ENCODE data around the gene FBXO28.

FBXO28 gene

DNA sequence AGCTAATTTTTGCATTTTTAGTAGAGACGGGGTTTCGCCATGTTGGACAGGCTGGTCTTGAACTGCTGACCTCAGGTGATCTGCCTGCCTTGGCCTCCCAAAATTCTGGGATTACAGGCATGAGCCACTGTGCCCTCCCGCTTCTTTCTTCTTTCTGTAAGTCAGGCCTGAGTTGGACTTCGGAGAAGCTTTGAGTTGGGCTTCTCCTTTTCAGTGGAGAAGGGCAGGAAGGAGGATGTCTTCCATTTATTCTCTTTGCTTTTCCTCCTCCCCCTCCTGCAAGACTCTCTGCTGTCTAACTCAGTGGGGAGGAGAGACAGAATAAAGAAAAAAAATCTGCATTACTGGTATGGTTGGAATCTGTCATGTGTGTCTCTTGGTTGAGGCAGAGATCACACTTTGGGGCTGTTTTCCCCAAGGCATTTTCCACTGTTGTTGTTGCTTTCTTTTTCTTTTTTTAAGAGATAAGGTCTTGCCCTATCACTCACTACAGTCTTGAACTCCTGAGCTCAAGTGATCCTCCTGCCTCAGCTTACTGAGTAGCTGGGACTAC is 55.9 kb downstream of the FBXO28 start:
- no peak for ATAC-seq
- TF ChIP-seq CREB5 (CRISPR knock-in tag; IDR thresholded peaks at IDR 0.05; ENCODE audit: low read depth), result no peak
- TF ChIP-seq TOX (CRISPR knock-in tag; IDR thresholded peaks at IDR 0.05; ENCODE audit: borderline replicate concordance), result no peak
- TF ChIP-seq ESRRG (CRISPR knock-in tag; IDR thresholded peaks at IDR 0.05), result no peak
- no peak for TF ChIP-seq TCF4 (CRISPR knock-in tag; IDR thresholded peaks at IDR 0.05; ENCODE audit: borderline replicate concordance)
- TF ChIP-seq ZFP30 (CRISPR knock-in tag; IDR thresholded peaks at IDR 0.05), result no peak
- TF ChIP-seq PPARA (CRISPR knock-in tag; IDR thresholded peaks at IDR 0.05; ENCODE audit: borderline replicate concordance), result no peak
- no peak for TF ChIP-seq ZNF565 (CRISPR knock-in tag; conservative IDR thresholded peaks at IDR 0.05; ENCODE audit: low read depth)
- TF ChIP-seq, protein P1, sequence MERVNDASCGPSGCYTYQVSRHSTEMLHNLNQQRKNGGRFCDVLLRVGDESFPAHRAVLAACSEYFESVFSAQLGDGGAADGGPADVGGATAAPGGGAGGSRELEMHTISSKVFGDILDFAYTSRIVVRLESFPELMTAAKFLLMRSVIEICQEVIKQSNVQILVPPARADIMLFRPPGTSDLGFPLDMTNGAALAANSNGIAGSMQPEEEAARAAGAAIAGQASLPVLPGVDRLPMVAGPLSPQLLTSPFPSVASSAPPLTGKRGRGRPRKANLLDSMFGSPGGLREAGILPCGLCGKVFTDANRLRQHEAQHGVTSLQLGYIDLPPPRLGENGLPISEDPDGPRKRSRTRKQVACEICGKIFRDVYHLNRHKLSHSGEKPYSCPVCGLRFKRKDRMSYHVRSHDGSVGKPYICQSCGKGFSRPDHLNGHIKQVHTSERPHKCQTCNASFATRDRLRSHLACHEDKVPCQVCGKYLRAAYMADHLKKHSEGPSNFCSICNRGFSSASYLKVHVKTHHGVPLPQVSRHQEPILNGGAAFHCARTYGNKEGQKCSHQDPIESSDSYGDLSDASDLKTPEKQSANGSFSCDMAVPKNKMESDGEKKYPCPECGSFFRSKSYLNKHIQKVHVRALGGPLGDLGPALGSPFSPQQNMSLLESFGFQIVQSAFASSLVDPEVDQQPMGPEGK (CRISPR knock-in tag; IDR thresholded peaks at IDR 0.05; ENCODE audit: borderline replicate concordance), result no peak
- TF ChIP-seq RARB (CRISPR knock-in tag; IDR thresholded peaks at IDR 0.05), result no peak
- TF ChIP-seq CSDC2 (CRISPR knock-in tag; IDR thresholded peaks at IDR 0.05), result no peak
- TF ChIP-seq, protein P2, sequence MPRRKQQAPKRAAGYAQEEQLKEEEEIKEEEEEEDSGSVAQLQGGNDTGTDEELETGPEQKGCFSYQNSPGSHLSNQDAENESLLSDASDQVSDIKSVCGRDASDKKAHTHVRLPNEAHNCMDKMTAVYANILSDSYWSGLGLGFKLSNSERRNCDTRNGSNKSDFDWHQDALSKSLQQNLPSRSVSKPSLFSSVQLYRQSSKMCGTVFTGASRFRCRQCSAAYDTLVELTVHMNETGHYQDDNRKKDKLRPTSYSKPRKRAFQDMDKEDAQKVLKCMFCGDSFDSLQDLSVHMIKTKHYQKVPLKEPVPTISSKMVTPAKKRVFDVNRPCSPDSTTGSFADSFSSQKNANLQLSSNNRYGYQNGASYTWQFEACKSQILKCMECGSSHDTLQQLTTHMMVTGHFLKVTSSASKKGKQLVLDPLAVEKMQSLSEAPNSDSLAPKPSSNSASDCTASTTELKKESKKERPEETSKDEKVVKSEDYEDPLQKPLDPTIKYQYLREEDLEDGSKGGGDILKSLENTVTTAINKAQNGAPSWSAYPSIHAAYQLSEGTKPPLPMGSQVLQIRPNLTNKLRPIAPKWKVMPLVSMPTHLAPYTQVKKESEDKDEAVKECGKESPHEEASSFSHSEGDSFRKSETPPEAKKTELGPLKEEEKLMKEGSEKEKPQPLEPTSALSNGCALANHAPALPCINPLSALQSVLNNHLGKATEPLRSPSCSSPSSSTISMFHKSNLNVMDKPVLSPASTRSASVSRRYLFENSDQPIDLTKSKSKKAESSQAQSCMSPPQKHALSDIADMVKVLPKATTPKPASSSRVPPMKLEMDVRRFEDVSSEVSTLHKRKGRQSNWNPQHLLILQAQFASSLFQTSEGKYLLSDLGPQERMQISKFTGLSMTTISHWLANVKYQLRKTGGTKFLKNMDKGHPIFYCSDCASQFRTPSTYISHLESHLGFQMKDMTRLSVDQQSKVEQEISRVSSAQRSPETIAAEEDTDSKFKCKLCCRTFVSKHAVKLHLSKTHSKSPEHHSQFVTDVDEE (CRISPR knock-in tag; IDR thresholded peaks at IDR 0.05), result no peak
- no peak for TF ChIP-seq ISL1 (CRISPR knock-in tag; IDR thresholded peaks at IDR 0.05)
- TF ChIP-seq, protein P3, sequence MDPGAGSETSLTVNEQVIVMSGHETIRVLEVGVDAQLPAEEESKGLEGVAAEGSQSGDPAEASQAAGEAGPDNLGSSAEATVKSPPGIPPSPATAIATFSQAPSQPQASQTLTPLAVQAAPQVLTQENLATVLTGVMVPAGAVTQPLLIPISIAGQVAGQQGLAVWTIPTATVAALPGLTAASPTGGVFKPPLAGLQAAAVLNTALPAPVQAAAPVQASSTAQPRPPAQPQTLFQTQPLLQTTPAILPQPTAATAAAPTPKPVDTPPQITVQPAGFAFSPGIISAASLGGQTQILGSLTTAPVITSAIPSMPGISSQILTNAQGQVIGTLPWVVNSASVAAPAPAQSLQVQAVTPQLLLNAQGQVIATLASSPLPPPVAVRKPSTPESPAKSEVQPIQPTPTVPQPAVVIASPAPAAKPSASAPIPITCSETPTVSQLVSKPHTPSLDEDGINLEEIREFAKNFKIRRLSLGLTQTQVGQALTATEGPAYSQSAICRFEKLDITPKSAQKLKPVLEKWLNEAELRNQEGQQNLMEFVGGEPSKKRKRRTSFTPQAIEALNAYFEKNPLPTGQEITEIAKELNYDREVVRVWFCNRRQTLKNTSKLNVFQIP (CRISPR knock-in tag; IDR thresholded peaks at IDR 0.05; ENCODE audit: borderline replicate concordance, low read depth), result no peak
- no peak for TF ChIP-seq SNAI2 (CRISPR knock-in tag; IDR thresholded peaks at IDR 0.05)
- TF ChIP-seq, protein P4, sequence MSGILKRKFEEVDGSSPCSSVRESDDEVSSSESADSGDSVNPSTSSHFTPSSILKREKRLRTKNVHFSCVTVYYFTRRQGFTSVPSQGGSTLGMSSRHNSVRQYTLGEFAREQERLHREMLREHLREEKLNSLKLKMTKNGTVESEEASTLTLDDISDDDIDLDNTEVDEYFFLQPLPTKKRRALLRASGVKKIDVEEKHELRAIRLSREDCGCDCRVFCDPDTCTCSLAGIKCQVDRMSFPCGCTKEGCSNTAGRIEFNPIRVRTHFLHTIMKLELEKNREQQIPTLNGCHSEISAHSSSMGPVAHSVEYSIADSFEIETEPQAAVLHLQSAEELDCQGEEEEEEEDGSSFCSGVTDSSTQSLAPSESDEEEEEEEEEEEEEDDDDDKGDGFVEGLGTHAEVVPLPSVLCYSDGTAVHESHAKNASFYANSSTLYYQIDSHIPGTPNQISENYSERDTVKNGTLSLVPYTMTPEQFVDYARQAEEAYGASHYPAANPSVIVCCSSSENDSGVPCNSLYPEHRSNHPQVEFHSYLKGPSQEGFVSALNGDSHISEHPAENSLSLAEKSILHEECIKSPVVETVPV (CRISPR knock-in tag; IDR thresholded peaks at IDR 0.05), result no peak
- TF ChIP-seq ZNF70 (CRISPR knock-in tag; IDR thresholded peaks at IDR 0.05), result no peak

- no peak for TF ChIP-seq GLIS3 (CRISPR knock-in tag; IDR thresholded peaks at IDR 0.05)
- TF ChIP-seq SNAI2 (CRISPR knock-in tag; IDR thresholded peaks at IDR 0.05), result no peak
- TF ChIP-seq ARNTL (CRISPR knock-in tag; IDR thresholded peaks at IDR 0.05; ENCODE audit: borderline replicate concordance, low read depth), result no peak
- TF ChIP-seq RARB (CRISPR knock-in tag; IDR thresholded peaks at IDR 0.05), result no peak
- TF ChIP-seq CSDC2 (CRISPR knock-in tag; IDR thresholded peaks at IDR 0.05), result no peak
- TF ChIP-seq ISL1 (CRISPR knock-in tag; IDR thresholded peaks at IDR 0.05), result no peak
- TF ChIP-seq TOX (CRISPR knock-in tag; IDR thresholded peaks at IDR 0.05; ENCODE audit: borderline replicate concordance), result no peak
- no peak for TF ChIP-seq ZNF70 (CRISPR knock-in tag; IDR thresholded peaks at IDR 0.05)
- TF ChIP-seq ESRRG (CRISPR knock-in tag; IDR thresholded peaks at IDR 0.05), result no peak
- no peak for TF ChIP-seq OSR1 (CRISPR knock-in tag; IDR thresholded peaks at IDR 0.05)
- no peak for ATAC-seq
These were observed 56.4 kb downstream of the FBXO28 start for GRCh38 chr1:224170343-224170742.

DNA sequence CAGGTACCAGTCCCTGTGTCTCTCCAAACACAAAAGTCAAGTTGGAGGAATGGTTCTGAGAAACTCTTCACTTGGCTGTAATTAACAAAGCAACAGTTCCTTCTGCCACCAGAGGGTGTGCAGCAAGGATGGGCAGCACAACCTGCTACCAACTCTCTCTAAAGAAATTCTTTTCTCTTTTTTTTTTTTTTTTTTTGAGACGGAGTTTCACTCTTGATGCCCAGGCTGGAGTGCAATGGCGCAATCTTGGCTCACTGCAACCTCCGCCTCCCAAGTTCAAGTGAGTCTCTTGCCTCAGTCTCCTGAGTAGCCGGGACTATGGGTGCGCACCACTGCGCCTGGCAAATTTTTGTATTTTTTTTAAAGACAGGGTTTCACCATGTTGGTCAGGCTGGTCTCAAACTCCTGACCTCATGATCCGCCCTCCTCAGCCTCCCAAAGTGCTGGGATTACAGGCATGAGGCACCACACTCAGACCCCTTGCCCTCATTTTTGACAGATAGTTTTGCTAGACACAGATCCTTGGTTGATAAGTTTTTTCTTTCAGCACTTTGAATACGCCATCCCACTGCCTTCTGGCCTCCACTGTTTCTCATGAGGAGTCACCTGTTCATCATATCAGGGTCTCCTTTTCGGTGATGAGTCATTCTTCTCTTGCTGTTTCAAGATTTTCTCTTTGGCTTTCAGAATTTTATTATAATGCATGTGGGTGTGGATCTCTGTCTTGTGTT is 57.0 kb downstream of the FBXO28 start:
- ATAC-seq, result peak; percentile 40; the same call in 2 of the 3 replicates
- no peak for TF ChIP-seq ZNF70 (CRISPR knock-in tag; IDR thresholded peaks at IDR 0.05)
- no peak for TF ChIP-seq GLIS3 (CRISPR knock-in tag; IDR thresholded peaks at IDR 0.05)
- no peak for TF ChIP-seq TCF4 (CRISPR knock-in tag; IDR thresholded peaks at IDR 0.05; ENCODE audit: borderline replicate concordance)
- no peak for TF ChIP-seq BACH2 (CRISPR knock-in tag; IDR thresholded peaks at IDR 0.05; ENCODE audit: borderline replicate concordance)

All from SK-N-SH treated with all-trans-retinoic acid at 6 μM for 48 hours (cell line).